T-cell (primary cell): ENCODE measurements around the gene PROSER1. TPM values are rescaled to one million over a fixed set of nuclear protein-coding genes. Genes with fewer than 3 reads are reported as not detected.
A peak's percentile ranks its signal among the peaks of the same experiment; 100 is the strongest.

Experiments used
- ATAC-seq, 4 experiments: fragments of 200-7000 bp in 3 of 4; fragments of 150-1000 bp in 1 of 4; cut with Tn5 transposase; replicated peaks in 1 of 4; 1 replicate in 3 of 4; 2 replicates in 1 of 4; pipeline ENCODE4 v1.10.0; 2021; ENCODE audit warnings: moderate library complexity in 3 of 4, mild to moderate bottlenecking in 2 of 4, moderate number of reproducible peaks in 1 of 4
- CTCF ChIA-PET, 2 donors: fragments of 300-600 bp; sonication (Branson Sonifier 250); formaldehyde crosslinking; loops; one replicate each; lab custom pipeline; 2022; ENCODE audit warnings: antibody characterized with exemption in 2 of 2; lab: Charles Lee
- POLR2A ChIA-PET, 2 donors: fragments of 300-600 bp; sonication (Branson Sonifier 250); formaldehyde crosslinking; loops; one replicate each; lab custom pipeline; 2022; ENCODE audit warnings: antibody characterized with exemption in 2 of 2; lab: Charles Lee
- DNase-seq, 35 experiments: peaks; one replicate each; pipeline versions ENCODE4 v3.0.0 to v3.0.0-alpha.2; 2013 to 2023
- H3K27ac ChIP-seq: one replicate; pipeline ENCODE4 v1.5.1; 2013; ENCODE audit warnings: low read length
- H3K27me3 ChIP-seq, 2 experiments: replicated peaks in 1 of 2; 1 replicate in 1 of 2; 2 replicates in 1 of 2; pipeline versions ENCODE4 v1.6.1 to v1.7.0; 2013; ENCODE audit warnings: low read length in 1 of 2, mixed read lengths in 1 of 2; ENCODE audit not compliant: control insufficient read depth in 2 of 2, insufficient read depth in 2 of 2; ENCODE audit errors: extremely low read depth in 1 of 2
- H3K36me3 ChIP-seq, 2 donors: 1 replicate in 1 of 2; 2 replicates in 1 of 2; pipeline versions ENCODE4 v1.6.1 to v1.7.0; 2013; ENCODE audit warnings: low read length in 1 of 2; ENCODE audit not compliant: control insufficient read depth in 2 of 2, insufficient read depth in 1 of 2; ENCODE audit errors: extremely low read depth in 1 of 2
- H3K4me1 ChIP-seq, 2 experiments: 1 replicate in 1 of 2; 2 replicates in 1 of 2; pipeline versions ENCODE4 v1.6.1 to v1.7.0; 2013; ENCODE audit warnings: low read length in 2 of 2, mixed read lengths in 1 of 2; ENCODE audit not compliant: insufficient read depth in 2 of 2, control insufficient read depth in 1 of 2; ENCODE audit errors: extremely low read depth in 1 of 2
- H3K4me3 ChIP-seq, 2 donors: 1 replicate in 1 of 2; 2 replicates in 1 of 2; pipeline versions ENCODE4 v1.5.1 to v1.7.0; 2013; ENCODE audit warnings: mild to moderate bottlenecking in 2 of 2, low read length in 1 of 2, moderate library complexity in 1 of 2; ENCODE audit not compliant: control insufficient read depth in 1 of 2; ENCODE audit errors: extremely low read depth in 1 of 2
- H3K9me3 ChIP-seq: 2 replicates; pipeline ENCODE4 v1.7.0; 2013
- H3K27ac Mint-ChIP-seq, 2 donors: one replicate each; pipeline ENCODE4 v1.8.0; 2020 to 2021; ENCODE audit warnings: mild to moderate bottlenecking in 2 of 2, mixed read lengths in 2 of 2
- H3K27me3 Mint-ChIP-seq, 2 donors: one replicate each; pipeline ENCODE4 v1.8.0; 2021 to 2022; ENCODE audit warnings: mixed read lengths in 2 of 2
- H3K36me3 Mint-ChIP-seq: one replicate; pipeline ENCODE4 v1.8.0; 2021; ENCODE audit warnings: mixed read lengths
- H3K4me1 Mint-ChIP-seq, 3 donors: one replicate each; pipeline ENCODE4 v1.8.0; 2020 to 2022; ENCODE audit warnings: mixed read lengths in 3 of 3, mild to moderate bottlenecking in 1 of 3
- H3K4me3 Mint-ChIP-seq, 3 donors: one replicate each; pipeline ENCODE4 v1.8.0; 2020 to 2022; ENCODE audit warnings: mild to moderate bottlenecking in 3 of 3, mixed read lengths in 3 of 3, moderate library complexity in 3 of 3
- H3K9me3 Mint-ChIP-seq, 3 donors: one replicate each; pipeline ENCODE4 v1.8.0; 2020 to 2022; ENCODE audit warnings: mixed read lengths in 3 of 3
- WGBS: methylation state at CpG from one replicate; pipeline ENCODE4 v1.1.5; 2013; ENCODE audit warnings: missing lambda C conversion rate; ENCODE audit not compliant: insufficient coverage; 5-methylcytosine and 5-hydroxymethylcytosine counted together
- total RNA-seq, 35 experiments: library from RNA in 6 of 35; stranded (reverse) in 6 of 35; fragments of 120-200 nt in 1 of 35; gene quantifications; one replicate each; pipeline versions ENCODE4 v1.2.1 to v1.2.4 and lab custom pipeline; 2013 to 2026

Gene PROSER1
- total RNA-seq, 5 donors from 2014 or later (not counting 1 experiment from before 2014, with no cell fraction given) = 40.1 to 50.7 (median 45.1) TPM

DNA sequence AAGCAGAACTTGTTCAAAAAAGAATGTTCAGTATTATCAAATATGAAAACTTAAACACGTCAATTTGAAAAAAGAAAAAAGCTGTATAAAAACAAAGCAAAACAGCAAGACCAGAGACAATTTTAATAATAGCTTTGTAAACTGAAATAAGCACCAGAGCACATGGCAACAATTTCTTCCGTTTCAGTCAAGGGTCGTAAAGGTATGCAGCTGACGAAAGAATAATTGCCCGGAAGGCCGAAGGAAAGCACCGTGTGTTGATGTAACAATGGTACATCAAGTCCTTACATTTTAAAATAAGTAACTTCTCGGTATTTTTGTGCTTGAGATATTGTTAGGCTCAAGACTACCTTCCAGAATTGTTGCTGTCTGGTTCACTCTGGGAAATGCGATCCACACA lies 1.7 kb downstream of the PROSER1 start:
- POLR2A ChIA-PET = interaction anchor here in 1 of 2 donors (1.1 to 1.3 kb wide), 2 partner anchors 12 to 687 kb away, joined by 4 read pairs; partner anchors contain the start of gene UFM1
- ATAC-seq = no peak
- Mint-ChIP-seq H3K36me3 (peaks cover 9% of the 10 kb centered on the region), H3K27me3 (no peaks in the 10 kb centered on the region), H3K4me3 (peak overlapping the region; percentile 90 to 92 (median 91)), H3K27ac (peak overlapping the region in 1 of 2 donors; percentile 82), H3K4me1 (peaks cover 60 to 74% (median 64%) of the 10 kb centered on the region in 3 donors), H3K9me3 (no peaks in the 10 kb centered on the region)
- no peaks in the 10 kb centered on the region for H3K27me3 ChIP-seq
- 0% methylated on average over 2 of the region's 9 CpGs for WGBS
- H3K27ac ChIP-seq = no peak overlapping the region
- CTCF ChIA-PET = interaction anchor here (0.6 to 1.6 kb wide), 3 partner anchors 8 to 29 kb away, joined by 3 to 8 read pairs (median 5); no protein-coding TSS in a partner anchor
- H3K9me3 ChIP-seq = no peaks in the 10 kb centered on the region
- peak in 11 of 35 experiments; percentile 3 to 47 (median 10) for DNase-seq
- H3K4me1 ChIP-seq = peaks cover 15 to 25% of the 10 kb centered on the region in 2 experiments
- H3K36me3 ChIP-seq = no peaks in the 10 kb centered on the region
- H3K4me3 ChIP-seq = peak overlapping the region; percentile 93 to 99

DNA sequence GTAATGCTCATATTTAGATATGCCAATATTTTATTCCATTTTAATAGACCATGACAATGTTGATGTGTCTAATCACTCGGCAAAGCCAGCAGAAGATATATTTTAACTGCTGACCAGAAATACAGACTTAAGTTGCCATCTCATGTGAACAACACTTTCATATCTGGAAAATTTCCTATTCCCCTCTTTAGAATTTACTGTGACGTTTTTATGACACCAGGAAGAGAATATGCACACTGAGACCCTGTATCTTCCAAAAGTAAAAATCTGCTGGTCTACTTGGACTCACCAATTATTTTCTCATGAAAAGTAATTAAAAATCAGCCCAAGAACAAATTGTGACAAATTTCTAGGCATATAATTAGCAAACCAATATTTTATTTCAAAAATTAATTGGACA lies 2.1 kb downstream of the PROSER1 start:
- no peak for ATAC-seq
- DNase-seq = no peak
- Histone ChIP-seq H3K4me1 (peaks cover 15 to 25% of the 10 kb centered on the region in 2 experiments), H3K4me3 (peak overlapping the region in 1 of 2 donors; percentile 93), H3K36me3 (no peaks in the 10 kb centered on the region), H3K9me3 (no peaks in the 10 kb centered on the region), H3K27me3 (no peaks in the 10 kb centered on the region), H3K27ac (no peak overlapping the region)
- peak overlapping the region in 1 of 2 donors; percentile 82 for H3K27ac Mint-ChIP-seq
- POLR2A ChIA-PET = no interaction called here
- H3K9me3 Mint-ChIP-seq = no peaks in the 10 kb centered on the region
- H3K4me3 Mint-ChIP-seq = peak overlapping the region; percentile 90 to 92 (median 91)
- no peaks in the 10 kb centered on the region for H3K27me3 Mint-ChIP-seq
- 0% methylated on average over 1 of the region's 2 CpGs for WGBS
- peaks cover 7% of the 10 kb centered on the region for H3K36me3 Mint-ChIP-seq
- peaks cover 56 to 72% (median 62%) of the 10 kb centered on the region in 3 donors for H3K4me1 Mint-ChIP-seq
- CTCF ChIA-PET = interaction anchor here in 1 of 2 donors (0.6 kb wide), 1 partner anchor 29 kb away, joined by 3 read pairs; no protein-coding TSS in a partner anchor

DNA sequence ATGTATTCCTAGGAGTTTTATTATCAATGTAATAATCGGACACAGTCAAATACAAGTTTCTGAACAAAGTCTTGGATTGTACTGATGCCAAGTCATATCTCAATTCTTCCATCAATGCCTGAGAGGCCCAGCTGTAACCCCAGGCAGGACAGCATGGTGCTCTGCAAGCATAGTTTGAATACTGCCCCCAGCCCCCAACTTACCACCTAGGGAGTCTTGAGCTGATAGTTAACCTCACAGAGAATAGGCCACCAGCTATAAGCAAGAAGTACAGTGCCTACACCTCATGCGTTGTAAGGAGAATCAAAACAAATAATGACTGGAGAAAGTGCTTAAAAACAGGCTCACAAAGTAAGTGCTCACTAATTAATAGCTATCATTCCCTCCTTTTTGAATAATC lies 2.7 kb downstream of the PROSER1 start:
- Mint-ChIP-seq H3K4me3 (peak overlapping the region; percentile 90 to 92 (median 91)), H3K9me3 (no peaks in the 10 kb centered on the region), H3K4me1 (peaks cover 53 to 69% (median 56%) of the 10 kb centered on the region in 3 donors), H3K27ac (no peak overlapping the region), H3K36me3 (peaks cover 6% of the 10 kb centered on the region), H3K27me3 (no peaks in the 10 kb centered on the region)
- Histone ChIP-seq H3K27ac (no peak overlapping the region), H3K4me1 (peaks cover 15 to 25% of the 10 kb centered on the region in 2 experiments), H3K27me3 (no peaks in the 10 kb centered on the region), H3K36me3 (peaks cover 0 to 4% of the 10 kb centered on the region in 2 donors), H3K4me3 (no peak overlapping the region), H3K9me3 (no peaks in the 10 kb centered on the region)
- POLR2A ChIA-PET = no interaction called here
- no CpG with 5 or more reads among the region's 2 CpGs for WGBS
- ATAC-seq = no peak
- CTCF ChIA-PET = no interaction called here
- no peak for DNase-seq

DNA sequence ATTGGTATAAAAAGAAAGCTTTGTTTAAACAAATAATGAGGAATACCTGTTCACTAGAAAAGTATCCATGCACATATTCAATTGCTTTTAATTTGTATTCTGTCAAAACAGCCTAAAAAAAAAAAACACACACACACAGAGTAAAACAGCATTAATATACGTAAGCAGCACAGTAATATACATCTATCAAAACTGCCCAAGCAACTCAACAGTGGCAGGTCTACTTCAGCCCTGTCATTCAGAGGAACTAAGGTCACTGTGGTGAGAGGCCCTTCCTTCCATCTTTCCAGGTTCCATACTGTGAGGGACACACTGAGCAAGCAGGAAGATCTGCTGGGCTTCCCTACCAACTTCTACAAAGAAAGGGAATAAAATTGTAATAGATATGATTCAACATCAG lies 3.8 kb downstream of the PROSER1 start:
- ChIA-PET POLR2A (interaction anchor here in 1 of 2 donors (0.6 kb wide), 1 partner anchor 662 kb away, joined by 3 read pairs; no protein-coding TSS in a partner anchor), CTCF (interaction anchor here in 1 of 2 donors (0.6 kb wide), 1 partner anchor 1942 kb away, joined by 3 read pairs; no protein-coding TSS in a partner anchor)
- Histone ChIP-seq H3K4me3 (no peak overlapping the region), H3K9me3 (no peaks in the 10 kb centered on the region), H3K36me3 (peaks cover 0 to 7% of the 10 kb centered on the region in 2 donors), H3K27ac (no peak overlapping the region), H3K4me1 (peaks cover 10 to 23% of the 10 kb centered on the region in 2 experiments), H3K27me3 (no peaks in the 10 kb centered on the region)
- peak overlapping the region in 1 of 3 donors; percentile 90 for H3K4me3 Mint-ChIP-seq
- H3K4me1 Mint-ChIP-seq = peaks cover 45 to 60% (median 49%) of the 10 kb centered on the region in 3 donors
- no peaks in the 10 kb centered on the region for H3K9me3 Mint-ChIP-seq
- H3K27me3 Mint-ChIP-seq = no peaks in the 10 kb centered on the region
- no peak for DNase-seq
- ATAC-seq = no peak
- no peak overlapping the region for H3K27ac Mint-ChIP-seq
- peaks cover 6% of the 10 kb centered on the region for H3K36me3 Mint-ChIP-seq
- no CpG with 5 or more reads among the region's 1 CpG for WGBS

DNA sequence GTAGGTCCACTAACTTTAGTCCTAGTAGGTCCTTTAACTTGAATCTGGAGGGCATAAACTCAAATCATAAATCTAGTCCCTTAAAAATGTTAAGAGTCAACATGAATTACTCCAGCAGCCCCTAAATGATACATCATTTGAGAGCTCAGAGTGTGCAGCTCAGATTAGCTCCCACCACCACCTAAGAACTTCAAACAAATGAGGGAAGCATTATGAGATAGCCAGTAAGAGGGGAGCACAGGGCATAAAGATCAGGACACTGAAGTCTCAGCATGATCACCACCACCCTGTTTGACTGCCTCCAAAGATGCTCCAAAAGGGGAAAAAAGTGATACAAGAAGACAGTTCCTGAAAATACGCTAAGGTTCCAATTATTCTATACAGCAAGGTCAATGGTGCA lies 5.7 kb downstream of the PROSER1 start:
- Histone ChIP-seq H3K9me3 (no peaks in the 10 kb centered on the region), H3K27ac (no peak overlapping the region), H3K36me3 (peaks cover 0 to 20% of the 10 kb centered on the region in 2 donors), H3K4me3 (no peak overlapping the region), H3K27me3 (no peaks in the 10 kb centered on the region), H3K4me1 (peaks cover 6 to 22% of the 10 kb centered on the region in 2 experiments)
- Mint-ChIP-seq H3K9me3 (no peaks in the 10 kb centered on the region), H3K27ac (no peak overlapping the region), H3K36me3 (peaks cover 14% of the 10 kb centered on the region), H3K27me3 (no peaks in the 10 kb centered on the region), H3K4me1 (peaks cover 43 to 53% (median 46%) of the 10 kb centered on the region in 3 donors), H3K4me3 (no peak overlapping the region)
- CTCF ChIA-PET = interaction anchor here in 1 of 2 donors (0.6 kb wide), 1 partner anchor 19 kb away, joined by 3 read pairs; no protein-coding TSS in a partner anchor
- POLR2A ChIA-PET = interaction anchor here in 1 of 2 donors (0.6 kb wide), 1 partner anchor 678 kb away, joined by 3 read pairs; no protein-coding TSS in a partner anchor
- no peak for ATAC-seq
- no CpG with 5 or more reads among the region's 1 CpG for WGBS
- DNase-seq = no peak

DNA sequence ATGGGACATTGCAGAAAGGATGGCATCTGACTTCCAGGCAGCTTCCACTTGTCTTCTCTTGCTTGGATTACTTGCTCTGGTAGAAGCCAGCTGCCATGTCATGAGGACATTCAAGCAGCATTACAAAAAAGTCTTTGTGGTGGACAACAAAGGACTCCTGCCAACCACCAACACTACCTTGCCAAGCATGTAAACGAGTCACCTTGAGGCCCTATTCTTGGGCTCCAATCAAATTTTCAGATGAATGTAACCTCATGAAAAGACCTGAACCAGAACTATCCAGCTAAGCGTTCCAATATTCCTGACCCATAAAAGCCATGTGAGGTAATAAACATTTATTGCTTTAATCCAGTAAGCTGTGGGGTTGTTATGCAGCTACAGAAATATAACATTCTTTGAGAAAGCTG lies 12.5 kb downstream of the PROSER1 start:
- no peaks in the 10 kb centered on the region for H3K9me3 ChIP-seq
- H3K4me3 ChIP-seq = no peak overlapping the region
- H3K4me1 Mint-ChIP-seq = peaks cover 0 to 4% (median 2%) of the 10 kb centered on the region in 3 donors
- no peaks in the 10 kb centered on the region for H3K27me3 Mint-ChIP-seq
- H3K36me3 ChIP-seq = peaks cover 4 to 80% of the 10 kb centered on the region in 2 donors
- H3K27ac Mint-ChIP-seq = no peak overlapping the region
- H3K4me3 Mint-ChIP-seq = no peak overlapping the region
- no peaks in the 10 kb centered on the region for H3K27me3 ChIP-seq
- H3K9me3 Mint-ChIP-seq = no peaks in the 10 kb centered on the region
- ATAC-seq (no peak), DNase-seq (no peak)
- H3K36me3 Mint-ChIP-seq = peaks cover 52% of the 10 kb centered on the region
- 89% methylated on average over 1 of the region's 2 CpGs for WGBS
- ChIA-PET CTCF (no interaction called here), POLR2A (interaction anchor here in 1 of 2 donors (0.6 kb wide), 1 partner anchor 372 kb away, joined by 3 read pairs; no protein-coding TSS in a partner anchor)
- H3K4me1 ChIP-seq = no peaks in the 10 kb centered on the region
- no peak overlapping the region for H3K27ac ChIP-seq
